NK-92 (cell line): ENCODE data around the gene INPP5K.
"Not testable (repeated sequence)": the region's sequence is repeated elsewhere in the genome, so short reads cannot be mapped to it uniquely, and the experiment has no call there.

Experiments
- DNase-seq: peaks from one replicate; lab custom pipeline; 2025; ENCODE audit not compliant: unreplicated experiment; lab: John Stamatoyannopoulos, UW

INPP5K gene

GRCh38 chr17:1508709-1509108 is 7.7 kb downstream of the INPP5K start:
- not testable (repeated sequence) for DNase-seq

DNA sequence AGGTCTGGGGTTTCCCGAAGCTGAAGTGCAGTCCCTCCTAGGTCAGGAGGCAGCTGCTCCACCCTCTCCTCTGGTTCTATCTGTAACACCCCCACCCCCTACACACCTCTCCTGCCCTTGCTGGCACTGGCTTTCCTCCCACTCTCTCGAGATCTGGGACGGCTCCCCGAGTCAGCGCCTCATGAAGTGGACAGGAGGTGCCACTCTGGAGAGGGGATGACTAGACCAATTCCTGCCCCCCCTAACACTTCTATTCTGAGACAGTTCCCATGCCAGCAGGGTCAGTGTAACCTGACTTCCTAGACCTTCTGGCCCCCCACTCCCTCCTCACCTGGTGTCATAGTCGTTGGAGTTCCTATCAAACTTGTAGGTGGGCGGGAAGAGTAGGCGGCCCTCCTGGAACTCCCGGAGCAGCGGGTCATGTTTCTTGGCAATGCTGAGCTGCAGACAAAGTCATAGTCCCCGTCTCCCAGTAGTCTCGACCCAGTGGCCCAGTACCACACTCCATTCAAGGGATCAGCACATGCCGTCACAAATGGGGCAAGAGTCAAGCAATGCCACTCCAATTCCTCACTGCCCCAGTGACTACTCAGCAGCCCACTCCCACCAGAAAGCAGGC is 9.7 kb downstream of the INPP5K start:
- DNase-seq: no peak

GRCh38 chr17:1505586-1505985 is 10.8 kb downstream of the INPP5K start:
- DNase-seq: no peak

DNA sequence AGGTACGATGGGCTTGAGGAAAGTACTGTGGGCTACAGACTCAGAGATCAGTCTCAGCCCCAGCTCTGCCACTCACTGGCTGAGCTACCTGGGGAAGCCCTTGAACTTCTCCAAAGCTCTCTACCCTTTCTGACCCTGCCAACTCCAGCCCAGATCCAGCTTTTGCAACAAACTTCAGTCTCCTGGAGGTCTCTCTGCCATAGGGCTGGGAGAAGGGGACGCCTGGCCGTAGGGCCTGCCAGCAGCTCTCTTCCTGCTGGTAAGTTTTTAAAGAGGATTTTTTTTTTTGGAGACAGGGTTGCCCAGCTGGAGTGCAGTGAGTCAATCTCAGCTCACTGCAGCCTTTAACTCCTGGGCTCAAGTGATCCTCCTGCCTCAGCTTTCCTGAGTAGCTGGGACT is 11.5 kb downstream of the INPP5K start:
- DNase-seq: no peak

- no peak for DNase-seq
Measured at GRCh38 chr17:1503699-1504098, 12.7 kb downstream of the INPP5K start.

DNA sequence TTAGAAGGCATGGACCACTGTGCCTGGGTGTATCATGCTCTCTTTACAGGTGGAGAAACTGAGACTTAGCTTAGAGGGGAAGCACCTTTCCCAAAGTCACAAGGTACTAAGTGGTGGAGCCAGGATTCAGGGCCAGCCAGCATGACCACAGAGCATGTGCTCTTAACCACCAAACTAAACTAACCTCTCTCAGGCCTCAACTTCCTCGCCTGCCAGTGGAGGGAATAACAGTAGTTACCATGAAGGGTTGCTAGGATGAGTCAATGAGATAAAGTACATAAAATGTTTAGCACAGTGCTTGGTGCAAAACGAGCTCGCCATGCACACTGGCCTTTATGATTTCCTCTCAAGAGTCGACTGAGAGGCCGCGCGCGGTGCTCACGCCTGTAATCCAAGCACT is 17.5 kb downstream of the INPP5K start:
- no peak for DNase-seq

- no peak for DNase-seq
Measured at GRCh38 chr17:1498233-1498632, 18.2 kb downstream of the INPP5K start.

- DNase-seq: no peak
Measured at GRCh38 chr17:1497831-1498230, 18.6 kb downstream of the INPP5K start.

DNA sequence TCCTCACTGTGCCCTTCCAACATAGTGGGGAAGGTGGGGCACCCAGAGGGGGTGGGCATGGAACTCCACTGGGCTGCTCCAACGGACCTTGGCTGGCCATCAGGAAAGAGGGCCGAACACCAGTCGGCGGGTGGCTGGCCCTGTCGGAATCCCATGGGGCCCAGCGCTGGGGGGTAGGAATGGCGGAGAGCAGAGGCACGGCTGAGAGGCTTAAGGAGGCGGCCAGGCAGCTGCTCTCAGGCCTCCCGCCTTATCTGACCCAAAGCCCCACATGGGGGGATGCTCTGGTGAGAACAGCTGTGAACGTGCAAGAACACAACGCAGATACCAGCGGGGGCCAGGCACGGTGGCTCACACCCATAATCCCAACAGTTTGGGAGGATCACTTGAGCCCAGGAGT is 19.5 kb downstream of the INPP5K start:
- DNase-seq: no peak

DNA sequence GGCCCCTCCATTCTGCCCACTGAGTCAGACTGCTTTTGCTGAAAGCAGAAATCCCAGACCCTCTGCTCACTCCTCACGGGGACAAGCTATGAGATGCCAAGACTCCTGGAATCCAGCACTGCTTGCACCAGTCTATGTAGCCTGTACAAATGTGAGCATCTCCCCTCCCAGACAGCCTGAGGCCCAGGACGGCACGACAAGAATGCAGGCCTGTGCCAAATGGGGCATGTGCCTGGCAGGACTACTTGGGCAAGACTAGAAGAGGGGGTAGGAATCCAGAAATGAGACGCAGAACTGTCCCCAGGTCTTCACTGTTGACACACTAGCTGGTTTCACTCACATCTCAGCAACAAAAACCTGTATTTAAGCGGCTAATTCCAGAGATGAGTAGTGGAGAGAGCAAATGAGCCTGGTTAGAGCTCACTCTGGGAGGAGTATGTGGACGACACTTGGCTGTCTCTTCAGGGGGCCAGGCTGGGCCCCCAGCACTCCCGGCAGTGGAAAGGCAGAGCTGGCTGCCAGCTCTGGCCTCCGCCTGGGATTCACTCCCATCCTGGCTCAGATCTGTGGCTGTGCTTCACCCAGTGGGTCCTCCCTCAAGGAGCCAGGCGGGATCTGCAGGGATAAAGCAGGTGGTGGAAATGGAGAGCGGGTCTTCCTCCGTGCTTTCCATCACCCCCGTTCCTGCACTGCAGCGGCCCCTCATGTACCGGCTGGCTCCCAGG is 21.0 kb downstream of the INPP5K start:
- DNase-seq: no peak

DNA sequence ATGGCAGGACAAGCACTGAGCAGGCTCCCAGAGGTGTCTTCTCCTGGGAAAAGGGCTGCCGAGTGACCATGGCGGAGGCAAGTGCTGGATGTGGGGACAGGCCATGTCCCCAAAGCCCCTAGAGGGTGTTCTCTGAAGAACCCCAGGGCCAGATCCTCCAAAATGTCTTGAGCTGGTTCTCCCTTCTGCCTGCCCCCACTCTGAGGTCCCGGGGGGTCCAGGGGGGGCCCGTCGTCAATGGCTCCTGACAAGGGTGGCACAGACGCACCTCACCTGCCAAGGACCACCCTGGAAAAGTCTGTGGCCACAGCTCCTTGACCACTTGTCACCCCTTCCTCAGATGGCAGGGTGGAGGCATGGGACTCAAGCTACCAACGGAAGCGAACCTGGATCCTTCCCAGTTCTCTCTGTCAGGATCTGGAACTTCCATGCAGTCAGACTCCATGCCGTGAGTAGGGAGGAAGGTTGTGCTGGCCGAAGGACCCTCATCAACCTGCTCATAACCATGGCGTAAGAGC is 21.6 kb downstream of the INPP5K start:
- no peak for DNase-seq

DNA sequence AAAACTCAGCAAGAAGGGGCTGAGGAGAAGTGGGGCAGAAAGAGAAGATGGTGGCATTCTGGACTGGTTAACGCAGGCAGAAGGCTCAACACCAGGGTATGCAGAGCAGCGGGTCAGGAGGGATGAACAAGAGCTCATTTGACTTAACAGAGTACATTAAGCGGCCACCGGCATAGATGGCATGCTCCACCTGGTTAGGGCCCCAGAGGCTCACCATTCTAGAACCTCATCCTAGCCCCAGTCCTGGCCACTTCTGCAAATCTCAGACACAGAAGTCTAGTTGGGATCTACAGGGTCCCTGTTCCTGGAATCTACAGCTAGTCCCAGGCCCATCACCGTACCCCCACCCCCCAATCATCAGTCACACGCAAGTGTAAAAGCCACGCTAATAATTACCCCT is 22.2 kb downstream of the INPP5K start:
- DNase-seq: no peak

DNA sequence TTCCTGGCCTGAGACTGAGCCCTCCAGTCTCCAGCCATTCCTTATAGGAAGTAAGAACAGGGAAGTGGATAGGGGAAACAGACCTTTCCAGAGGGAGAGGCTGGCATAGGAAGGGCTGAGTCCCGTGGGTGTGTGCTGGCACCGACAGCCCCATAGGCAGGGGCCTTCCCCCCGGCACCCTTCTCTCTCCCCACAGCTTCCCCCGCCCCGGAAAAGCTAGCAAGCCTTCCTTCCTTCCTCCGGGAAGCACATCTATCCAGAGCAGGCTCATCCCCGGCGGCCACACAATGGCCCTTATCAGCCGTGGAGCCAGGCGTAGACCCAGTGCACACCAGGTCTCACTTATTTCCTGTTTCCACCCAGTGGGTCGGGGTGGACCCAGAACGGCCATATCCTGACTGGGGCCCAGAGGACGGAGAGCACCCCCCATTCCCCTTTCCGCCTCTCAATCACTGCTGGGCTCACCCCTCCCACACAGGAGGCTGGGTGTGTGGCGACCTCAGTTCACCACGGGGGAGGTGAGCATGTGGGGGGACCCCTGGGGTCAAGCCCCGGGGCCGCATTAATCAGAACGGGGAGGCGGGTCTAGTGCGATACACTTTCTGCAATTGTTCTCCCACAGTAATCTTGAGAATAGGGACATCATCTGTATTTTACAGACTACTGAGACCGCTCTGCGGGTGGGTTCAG is 23.0 kb downstream of the INPP5K start:
- no peak for DNase-seq

GRCh38 chr17:1492249-1493206 is 23.9 kb downstream of the INPP5K start, which contains the start of gene MYO1C:
Gene MYO1C, minus strand, starts transcription at chr17:1492686. Its CDS starts 199 bp downstream, at chr17:1492487.
- no peak for DNase-seq

GRCh38 chr17:1491443-1492248 is 24.8 kb downstream of the INPP5K start:
- no peak for DNase-seq

- no peak for DNase-seq
Measured at GRCh38 chr17:1490643-1491442, 25.6 kb downstream of the INPP5K start.

- no peak for DNase-seq
Measured at GRCh38 chr17:1488826-1489270, 27.6 kb downstream of the INPP5K start.

GRCh38 chr17:1487939-1488825 is 28.2 kb downstream of the INPP5K start:
- DNase-seq: no peak
